ENCODE data around the gene PITRM1.

- no peak for TF ChIP-seq CTCF (IDR thresholded peaks at IDR 0.05 in 4 of 5, conservative IDR thresholded peaks at IDR 0.05 in 1 of 5)
- TF ChIP-seq POLR2A (IDR thresholded peaks at IDR 0.05): no peak
These were observed 62.9 kb downstream of the PITRM1 start for GRCh38 chr10:3109633-3110032.
